ENCODE results near the gene TACR3.

GRCh38 chr4:103753868-103754653, 34.3 kb upstream of the TACR3 start:
- TF ChIP-seq, protein P1, sequence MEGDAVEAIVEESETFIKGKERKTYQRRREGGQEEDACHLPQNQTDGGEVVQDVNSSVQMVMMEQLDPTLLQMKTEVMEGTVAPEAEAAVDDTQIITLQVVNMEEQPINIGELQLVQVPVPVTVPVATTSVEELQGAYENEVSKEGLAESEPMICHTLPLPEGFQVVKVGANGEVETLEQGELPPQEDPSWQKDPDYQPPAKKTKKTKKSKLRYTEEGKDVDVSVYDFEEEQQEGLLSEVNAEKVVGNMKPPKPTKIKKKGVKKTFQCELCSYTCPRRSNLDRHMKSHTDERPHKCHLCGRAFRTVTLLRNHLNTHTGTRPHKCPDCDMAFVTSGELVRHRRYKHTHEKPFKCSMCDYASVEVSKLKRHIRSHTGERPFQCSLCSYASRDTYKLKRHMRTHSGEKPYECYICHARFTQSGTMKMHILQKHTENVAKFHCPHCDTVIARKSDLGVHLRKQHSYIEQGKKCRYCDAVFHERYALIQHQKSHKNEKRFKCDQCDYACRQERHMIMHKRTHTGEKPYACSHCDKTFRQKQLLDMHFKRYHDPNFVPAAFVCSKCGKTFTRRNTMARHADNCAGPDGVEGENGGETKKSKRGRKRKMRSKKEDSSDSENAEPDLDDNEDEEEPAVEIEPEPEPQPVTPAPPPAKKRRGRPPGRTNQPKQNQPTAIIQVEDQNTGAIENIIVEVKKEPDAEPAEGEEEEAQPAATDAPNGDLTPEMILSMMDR (IDR thresholded peaks at IDR 0.05; ENCODE audit: borderline replicate concordance, extremely low read depth, low read length, poor library complexity, severe bottlenecking): no peak
- no peak for TF ChIP-seq EZH2 (IDR thresholded peaks at IDR 0.05; ENCODE audit: borderline replicate concordance, low read depth, low read length, severe bottlenecking)

Data from DND-41 (cell line).